Heart left ventricle (tissue), 16 donors: ENCODE measurements around the gene BTBD17. TPM values are rescaled to one million over a fixed set of nuclear protein-coding genes. Genes with fewer than 3 reads are reported as not detected.
A peak's percentile ranks its signal among the peaks of the same experiment; 100 is the strongest.

Experiments
- ATAC-seq, 4 donors: fragments of 200-7000 bp; cut with Tn5 transposase; one replicate each; pipeline ENCODE4 v1.9.1; 2020 to 2022; ENCODE audit warnings: moderate library complexity in 4 of 4, mild to moderate bottlenecking in 3 of 4, moderate number of reproducible peaks in 1 of 4
- DNase-seq, 5 donors: peaks; one replicate each; pipeline ENCODE4 v3.0.0-alpha.2; 2020
- H3K27ac ChIP-seq, 12 donors: fragments of 200-600 bp; sonication (generic) in 4 of 12; one replicate each; pipeline versions ENCODE4 v1.5.0 to v1.8.0; 2016 to 2022; ENCODE audit warnings: mild to moderate bottlenecking in 2 of 12
- H3K27me3 ChIP-seq, 9 donors: fragments of 200-600 bp; sonication (generic) in 2 of 9; one replicate each; pipeline versions ENCODE4 v1.5.1 to v1.8.0; 2016 to 2022; ENCODE audit warnings: mild to moderate bottlenecking in 3 of 9
- H3K36me3 ChIP-seq, 9 donors: fragments of 200-600 bp; sonication (generic) in 2 of 9; one replicate each; pipeline versions ENCODE4 v1.5.0 to v1.8.0; 2018 to 2022; ENCODE audit warnings: mild to moderate bottlenecking in 2 of 9
- H3K4me1 ChIP-seq, 12 donors: fragments of 200-600 bp; sonication (generic) in 4 of 12; one replicate each; pipeline versions ENCODE4 v1.5.0 to v1.8.0; 2016 to 2022; ENCODE audit warnings: mild to moderate bottlenecking in 3 of 12
- H3K4me3 ChIP-seq, 12 donors: fragments of 200-600 bp; sonication (generic) in 4 of 12; one replicate each; pipeline versions ENCODE4 v1.5.0 to v1.8.0; 2017 to 2022; ENCODE audit warnings: mild to moderate bottlenecking in 9 of 12, moderate library complexity in 4 of 12
- H3K9me3 ChIP-seq, 12 donors: fragments of 200-600 bp; sonication (generic) in 4 of 12; one replicate each; pipeline versions ENCODE4 v1.5.0 to v1.8.0; 2016 to 2022; ENCODE audit warnings: mild to moderate bottlenecking in 1 of 12
- POLR2A ChIP-seq, 2 donors: fragments of 450-650 bp; IDR thresholded peaks; one replicate each; pipeline ENCODE4 v1.6.1; 2017; ENCODE audit warnings: antibody characterized with exemption in 2 of 2, mild to moderate bottlenecking in 2 of 2, moderate library complexity in 2 of 2
- WGBS, 4 donors: extraction: QIAGEN DNeasy Blood & Tissue Kit in 2 of 4; methylation state at CpG; one replicate each; pipeline versions ENCODE4 v1.1.5 to v1.1.7; 2013 to 2018; 5-methylcytosine and 5-hydroxymethylcytosine counted together
- intact Hi-C, 10 donors: fragments of 100-400 bp; cut with DNase I; formaldehyde crosslinking; loops; one replicate each; pipeline versions ENCODE4 v1.11.1 to v1.14.2; 2022
- polyA plus RNA-seq, 2 donors: library from polyadenylated mRNA; stranded (reverse); fragments of 200-250 nt; gene quantifications; one replicate each; pipeline ENCODE4 v1.2.3, GENCODE V29; 2013
- total RNA-seq, 9 donors: library from RNA; depleted of rRNA in 2 of 9; stranded (reverse); fragments of >200 nt in 2 of 9; fragmentation: NEBNext Ultra II Directional in 3 of 9; extraction: Animal tissue kit (Norgen Biotek cat#: 25700) in 3 of 9; gene quantifications; one replicate each; pipeline versions ENCODE4 v1.1.0 to v1.2.4, GENCODE V29; 2016 to 2023
- TF ChIP-seq, protein P1 (sequence below), 12 donors: fragments of 200-600 bp; sonication (generic) in 4 of 12; IDR thresholded peaks; one replicate each; pipeline versions ENCODE4 v1.5.0 to v1.8.0; 2018 to 2022; ENCODE audit warnings: antibody characterized with exemption in 12 of 12, mild to moderate bottlenecking in 5 of 12
- donor health status: ischemic (EF 13 %, LVEDD 7.1; RV severe dilation, severe dysfunction).
- donor health status: healthy with polysubstance abuse.
- donor health status: DM: no; HTN: yes; CAD: no.
- donor health status: DM: no; HTN: no; CAD: no.
- donor health status: ischemic (EF 25% LVEDD 6.9; RV normal size, moderate dysfunction).
- donor health status: ischemic (EF 25% LVEDD 5.7; RV mildly dilated, moderate dysfunction).
- donor health status: healthy.
- donor health status: DM: yes; HTN: yes; CAD: no.
- donor health status: ischemic (EF 35%, LVEDD 5.7; RV mildly dilated, moderate dysfunction).
- donor health status: nonischemic (EF 11% LVEDD 7.7; RV severe dilation, severe dysfunction).
- donor health status: DM: yes; HTN: yes; CAD: no.
- donor health status: PGD.
- donor health status: ischemic (EF 29% LVEDD 5.4; RV normal size, mild dysfunction).
- donor health status: nonischemic (EF 23%, LVEDD 6.1; RV moderate dilation, normal function).

Gene BTBD17
- total and polyA plus RNA-seq, 11 donors, result not detected

DNA sequence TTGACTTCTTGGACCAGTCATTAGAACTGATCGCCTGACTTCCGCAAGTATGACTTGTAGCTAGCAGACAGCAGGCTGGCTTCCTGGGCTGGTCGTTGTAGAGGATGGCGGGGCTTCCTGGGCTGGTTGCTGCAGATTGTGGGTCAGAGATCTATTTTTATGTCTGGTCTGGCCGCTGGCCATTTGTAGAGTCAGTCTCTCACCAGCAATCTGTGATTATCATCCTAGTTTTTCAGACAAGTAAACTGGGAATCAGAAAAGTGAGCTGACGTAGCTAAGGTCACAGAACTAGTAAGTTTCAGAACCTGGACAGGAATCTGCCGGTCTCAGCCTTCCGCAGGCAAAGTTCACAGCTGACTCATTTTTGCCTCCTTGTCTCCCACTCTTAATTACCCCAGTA lies 24.7 kb upstream of the BTBD17 start:
- no peaks in the 10 kb centered on the region for H3K36me3 ChIP-seq
- peaks cover 0 to 14% (median 13%) of the 10 kb centered on the region in 12 donors for H3K4me1 ChIP-seq
- no peak for TF ChIP-seq POLR2A (IDR thresholded peaks at IDR 0.05)
- TF ChIP-seq, protein P1, sequence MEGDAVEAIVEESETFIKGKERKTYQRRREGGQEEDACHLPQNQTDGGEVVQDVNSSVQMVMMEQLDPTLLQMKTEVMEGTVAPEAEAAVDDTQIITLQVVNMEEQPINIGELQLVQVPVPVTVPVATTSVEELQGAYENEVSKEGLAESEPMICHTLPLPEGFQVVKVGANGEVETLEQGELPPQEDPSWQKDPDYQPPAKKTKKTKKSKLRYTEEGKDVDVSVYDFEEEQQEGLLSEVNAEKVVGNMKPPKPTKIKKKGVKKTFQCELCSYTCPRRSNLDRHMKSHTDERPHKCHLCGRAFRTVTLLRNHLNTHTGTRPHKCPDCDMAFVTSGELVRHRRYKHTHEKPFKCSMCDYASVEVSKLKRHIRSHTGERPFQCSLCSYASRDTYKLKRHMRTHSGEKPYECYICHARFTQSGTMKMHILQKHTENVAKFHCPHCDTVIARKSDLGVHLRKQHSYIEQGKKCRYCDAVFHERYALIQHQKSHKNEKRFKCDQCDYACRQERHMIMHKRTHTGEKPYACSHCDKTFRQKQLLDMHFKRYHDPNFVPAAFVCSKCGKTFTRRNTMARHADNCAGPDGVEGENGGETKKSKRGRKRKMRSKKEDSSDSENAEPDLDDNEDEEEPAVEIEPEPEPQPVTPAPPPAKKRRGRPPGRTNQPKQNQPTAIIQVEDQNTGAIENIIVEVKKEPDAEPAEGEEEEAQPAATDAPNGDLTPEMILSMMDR (IDR thresholded peaks at IDR 0.05), result no peak
- H3K27me3 ChIP-seq, result no peaks in the 10 kb centered on the region
- WGBS, 4 donors, result 9 to 31% (median 18%) methylated on average over 8 of the region's 8 CpGs
- H3K9me3 ChIP-seq, result no peaks in the 10 kb centered on the region
- peak overlapping the region in 11 of 12 donors; percentile 36 to 85 (median 70) for H3K27ac ChIP-seq
- no peak overlapping the region for H3K4me3 ChIP-seq
- intact Hi-C loops, result loop anchor here in 2 of 10 donors (5.0 kb wide), 2 partner anchors 36 to 41 kb away; no protein-coding TSS in a partner anchor
- ATAC-seq (peak; percentile 70 to 94 (median 84)), DNase-seq (peak; percentile 73 to 86 (median 79))

DNA sequence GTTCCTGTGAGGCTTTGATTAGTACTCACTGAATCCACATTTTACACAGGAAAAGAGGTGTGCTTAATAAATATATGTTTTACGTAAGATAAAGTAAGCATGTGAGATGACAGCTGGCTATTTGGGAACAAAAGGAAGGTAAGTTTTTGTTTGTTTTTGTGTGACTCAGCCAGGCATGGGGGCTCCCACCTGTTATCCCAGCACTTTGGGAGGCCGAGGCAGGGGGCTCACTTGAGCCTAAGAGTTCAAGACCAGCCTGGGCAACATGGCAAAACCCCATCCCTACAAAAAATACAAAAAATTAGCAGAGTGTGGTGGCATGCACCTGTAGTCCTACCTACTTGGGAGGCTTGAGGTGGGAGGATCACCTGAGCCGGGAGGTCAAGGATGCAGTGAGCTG lies 23.5 kb upstream of the BTBD17 start:
- Histone ChIP-seq H3K27ac (no peak overlapping the region), H3K4me3 (no peak overlapping the region), H3K4me1 (peaks cover 0 to 20% (median 14%) of the 10 kb centered on the region in 12 donors), H3K27me3 (no peaks in the 10 kb centered on the region), H3K36me3 (no peaks in the 10 kb centered on the region), H3K9me3 (no peaks in the 10 kb centered on the region)
- 89 to 95% (median 92%) methylated on average over 3 of the region's 3 CpGs for whole genome bisulfite sequencing, 4 donors
- intact Hi-C loops, result loop anchor here in 2 of 10 donors (5.0 kb wide), 2 partner anchors 37 to 42 kb away; no protein-coding TSS in a partner anchor
- peak in 1 of 5 donors; percentile 20 for DNase-seq
- no peak for ATAC-seq
- TF ChIP-seq, protein P1 (IDR thresholded peaks at IDR 0.05), result no peak
- no peak for TF ChIP-seq POLR2A (IDR thresholded peaks at IDR 0.05)

DNA sequence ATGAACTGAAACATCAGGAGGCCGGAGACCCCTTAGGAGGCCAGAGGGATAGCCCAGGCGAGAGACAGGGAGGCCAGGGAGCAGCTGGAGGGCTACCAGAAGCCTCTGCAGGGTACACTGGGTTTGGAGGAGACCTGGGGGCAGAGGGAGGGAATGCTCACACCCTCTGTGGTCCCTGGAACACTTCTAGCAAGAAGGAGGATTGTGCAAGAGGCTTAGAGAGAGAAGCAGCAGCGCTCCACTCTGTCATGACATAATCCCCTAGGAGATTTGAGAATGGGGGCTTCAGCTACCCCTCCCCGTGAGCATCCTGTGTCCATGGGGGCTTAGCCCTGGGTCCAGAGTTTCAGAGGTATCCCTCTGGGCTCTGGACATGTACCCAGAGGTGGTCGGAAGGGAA lies 21.5 kb upstream of the BTBD17 start:
- no peaks in the 10 kb centered on the region for H3K27me3 ChIP-seq
- no peak overlapping the region for H3K27ac ChIP-seq
- DNase-seq (peak in 1 of 5 donors; percentile 26), ATAC-seq (no peak)
- H3K4me1 ChIP-seq, result peaks cover 3 to 31% (median 22%) of the 10 kb centered on the region in 12 donors
- intact Hi-C loops, result loop anchor here in 1 of 10 donors (5.0 kb wide), 1 partner anchor 44 kb away; no protein-coding TSS in a partner anchor
- H3K36me3 ChIP-seq, result no peaks in the 10 kb centered on the region
- no peaks in the 10 kb centered on the region for H3K9me3 ChIP-seq
- WGBS, 4 donors, result 89 to 95% (median 93%) methylated on average over 5 of the region's 5 CpGs
- H3K4me3 ChIP-seq, result no peak overlapping the region
- TF ChIP-seq POLR2A (IDR thresholded peaks at IDR 0.05), result no peak
- TF ChIP-seq, protein P1 (IDR thresholded peaks at IDR 0.05), result no peak

DNA sequence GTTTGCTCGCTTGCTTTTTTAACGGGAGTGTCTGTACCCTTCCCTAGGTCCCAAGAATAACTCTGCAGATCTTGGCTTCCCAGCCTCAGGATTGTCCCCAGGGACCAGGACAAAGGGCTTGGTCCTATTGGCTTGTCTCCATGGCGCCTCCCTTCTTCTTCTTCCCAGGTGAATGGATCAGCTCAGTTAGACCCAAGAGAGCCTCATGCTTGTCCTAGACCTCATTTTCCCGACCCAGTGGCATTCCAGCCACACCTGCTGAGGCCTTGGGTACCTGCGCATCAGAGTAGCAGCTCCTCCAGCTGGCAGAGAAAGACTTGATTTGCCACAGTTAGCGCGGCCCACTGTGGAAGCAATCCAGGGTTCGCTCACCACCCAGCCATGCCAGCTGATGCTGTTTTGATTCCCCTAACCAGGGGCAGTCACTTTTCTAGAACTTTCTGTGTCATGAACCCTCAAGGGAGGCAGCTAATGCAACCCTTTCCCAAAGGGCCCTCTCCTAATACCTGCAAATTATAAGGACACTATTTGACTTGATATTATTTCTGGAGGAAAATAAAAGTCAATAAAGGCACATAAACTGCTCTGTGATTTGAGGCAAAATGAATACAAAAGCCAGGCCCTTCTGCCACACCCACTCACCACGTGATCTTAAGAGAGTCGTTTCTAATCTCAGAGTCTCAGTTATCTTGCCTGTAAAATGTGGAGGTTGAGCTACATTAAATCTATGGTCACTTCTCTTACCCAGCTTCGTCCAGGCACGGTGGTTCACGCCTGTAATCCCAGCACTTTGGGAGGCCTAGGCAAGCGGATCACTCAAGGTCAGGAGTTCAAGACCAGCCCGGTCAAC lies 19.5 kb upstream of the BTBD17 start:
- Histone ChIP-seq H3K4me1 (peaks cover 3 to 22% (median 16%) of the 10 kb centered on the region in 12 donors), H3K27ac (peak overlapping the region in 2 of 12 donors; percentile 21 to 56), H3K9me3 (no peaks in the 10 kb centered on the region), H3K27me3 (peaks cover 0 to 7% (median 0%) of the 10 kb centered on the region in 9 donors), H3K4me3 (no peak overlapping the region), H3K36me3 (no peaks in the 10 kb centered on the region)
- ATAC-seq (no peak), DNase-seq (peak in 1 of 5 donors; percentile 7)
- no peak for TF ChIP-seq POLR2A (IDR thresholded peaks at IDR 0.05)
- TF ChIP-seq, protein P1 (IDR thresholded peaks at IDR 0.05), result no peak
- intact Hi-C loops, result loop anchor here in 1 of 10 donors (5.0 kb wide), 1 partner anchor 46 kb away; no protein-coding TSS in a partner anchor
- WGBS, 4 donors, result 75 to 86% (median 81%) methylated on average over 15 of the region's 15 CpGs
